Trophoblast cell (in vitro differentiated cells and primary cell): Measurements from ENCODE around the gene ZBTB20.

Source experiments
- DNase-seq, 2 donors: peaks; one replicate each; pipeline ENCODE4 v3.0.0-alpha.2; 2016
- H2AFZ ChIP-seq: 2 replicates; pipeline ENCODE4 v1.6.1; 2013; ENCODE audit warnings: low read length, moderate library complexity, mild to moderate bottlenecking; ENCODE audit not compliant: insufficient read depth, poor library complexity
- H2AK5ac ChIP-seq: 2 replicates; pipeline ENCODE4 v1.6.1; 2013; ENCODE audit warnings: mild to moderate bottlenecking, low read length
- H2BK120ac ChIP-seq: 2 replicates; pipeline ENCODE4 v1.6.1; 2013; ENCODE audit warnings: low read length, mild to moderate bottlenecking, moderate library complexity; ENCODE audit not compliant: insufficient read depth, poor library complexity
- H2BK12ac ChIP-seq: 2 replicates; pipeline ENCODE4 v1.6.1; 2013; ENCODE audit warnings: mild to moderate bottlenecking, low read length, moderate library complexity
- H2BK5ac ChIP-seq: 2 replicates; pipeline ENCODE4 v1.6.1; 2013; ENCODE audit warnings: low read length, low read depth, moderate library complexity, mild to moderate bottlenecking; ENCODE audit not compliant: poor library complexity
- H3K14ac ChIP-seq: 2 replicates; pipeline ENCODE4 v1.6.1; 2013; ENCODE audit warnings: mild to moderate bottlenecking, low read length
- H3K18ac ChIP-seq: 2 replicates; pipeline ENCODE4 v1.6.1; 2013; ENCODE audit warnings: mild to moderate bottlenecking, low read length
- H3K23ac ChIP-seq: 2 replicates; pipeline ENCODE4 v1.6.1; 2013; ENCODE audit warnings: low read length
- H3K27ac ChIP-seq: 2 replicates; pipeline ENCODE4 v1.5.1; 2013; ENCODE audit warnings: low read depth, mild to moderate bottlenecking, inconsistent platforms, low read length, moderate library complexity
- H3K27me3 ChIP-seq: 2 replicates; pipeline ENCODE4 v1.6.1; 2013; ENCODE audit warnings: inconsistent platforms, mild to moderate bottlenecking, low read length, moderate library complexity; ENCODE audit not compliant: insufficient read depth
- H3K36me3 ChIP-seq, 2 experiments: 1 replicate in 1 of 2; 2 replicates in 1 of 2; pipeline ENCODE4 v1.6.1; 2013; ENCODE audit warnings: low read length in 2 of 2, mild to moderate bottlenecking in 2 of 2, moderate library complexity in 1 of 2; ENCODE audit not compliant: insufficient read depth in 2 of 2, control insufficient read depth in 1 of 2
- H3K4ac ChIP-seq: 2 replicates; pipeline ENCODE4 v1.6.1; 2013; ENCODE audit warnings: low read depth, mild to moderate bottlenecking, low read length, moderate library complexity
- H3K4me1 ChIP-seq, 2 experiments: 1 replicate in 1 of 2; 2 replicates in 1 of 2; pipeline ENCODE4 v1.6.1; 2013; ENCODE audit warnings: low read length in 2 of 2, mild to moderate bottlenecking in 2 of 2, moderate library complexity in 1 of 2; ENCODE audit not compliant: insufficient read depth in 2 of 2, control insufficient read depth in 1 of 2
- H3K4me2 ChIP-seq: 2 replicates; pipeline ENCODE4 v1.6.1; 2013; ENCODE audit warnings: inconsistent platforms, mild to moderate bottlenecking, low read length, moderate library complexity
- H3K4me3 ChIP-seq: 2 replicates; pipeline ENCODE4 v1.5.1; 2013; ENCODE audit warnings: mild to moderate bottlenecking, low read depth, low read length, inconsistent platforms
- H3K79me1 ChIP-seq: one replicate; pipeline ENCODE4 v1.6.1; 2013; ENCODE audit warnings: low read length
- H3K79me2 ChIP-seq: 2 replicates; pipeline ENCODE4 v1.6.1; 2013; ENCODE audit warnings: low read length, mild to moderate bottlenecking; ENCODE audit not compliant: control insufficient read depth, insufficient read depth, poor library complexity
- H3K9ac ChIP-seq: 2 replicates; pipeline ENCODE4 v1.6.1; 2013; ENCODE audit warnings: mild to moderate bottlenecking, low read length
- H3K9me3 ChIP-seq: 2 replicates; pipeline ENCODE4 v1.6.1; 2013; ENCODE audit warnings: low read depth, mild to moderate bottlenecking, control low read depth, inconsistent platforms, low read length; ENCODE audit not compliant: insufficient read depth
- H4K12ac ChIP-seq: 2 replicates; pipeline ENCODE4 v1.6.1; 2013; ENCODE audit warnings: low read depth, mild to moderate bottlenecking, low read length, moderate library complexity
- H4K8ac ChIP-seq: 2 replicates; pipeline ENCODE4 v1.6.1; 2013; ENCODE audit warnings: low read depth, mild to moderate bottlenecking, low read length, moderate library complexity
- H4K91ac ChIP-seq: one replicate; pipeline ENCODE4 v1.6.1; 2013; ENCODE audit warnings: low read depth, mild to moderate bottlenecking, low read length, moderate library complexity
- WGBS: extraction: QIAGEN DNeasy Blood & Tissue Kit; methylation state at CpG from one replicate; pipeline ENCODE4 v1.1.7; 2013; ENCODE audit warnings: missing lambda C conversion rate; ENCODE audit not compliant: insufficient read length, insufficient coverage; ENCODE audit errors: extremely low coverage; 5-methylcytosine and 5-hydroxymethylcytosine counted together

ZBTB20 gene

GRCh38 chr3:114436182-114436581 lies 710.9 kb downstream of the ZBTB20 start:
- Histone ChIP-seq H3K14ac (no peak overlapping the region), H4K8ac (no peak overlapping the region), H2BK12ac (no peak overlapping the region), H4K12ac (no peak overlapping the region), H2BK120ac (no peak overlapping the region), H3K4ac (no peak overlapping the region), H3K4me1 (no peaks in the 10 kb centered on the region), H3K23ac (no peak overlapping the region), H4K91ac (no peak overlapping the region), H3K18ac (no peak overlapping the region), H3K27ac (no peak overlapping the region), H3K79me2 (no peaks in the 10 kb centered on the region), H3K9ac (no peak overlapping the region), H3K79me1 (no peaks in the 10 kb centered on the region), H3K4me3 (no peak overlapping the region), H3K4me2 (no peak overlapping the region), H3K9me3 (no peaks in the 10 kb centered on the region), H3K36me3 (no peaks in the 10 kb centered on the region), H3K27me3 (no peaks in the 10 kb centered on the region), H2AFZ (no peak overlapping the region), H2BK5ac (no peak overlapping the region), H2AK5ac (no peak overlapping the region)
- DNase-seq: no peak
- no CpG with 5 or more reads among the region's 2 CpGs for WGBS

- Histone ChIP-seq H3K4me1 (no peaks in the 10 kb centered on the region), H4K12ac (no peak overlapping the region), H2AK5ac (no peak overlapping the region), H3K36me3 (no peaks in the 10 kb centered on the region), H3K9ac (no peak overlapping the region), H3K4ac (no peak overlapping the region), H3K27me3 (no peaks in the 10 kb centered on the region), H3K18ac (no peak overlapping the region), H3K9me3 (no peaks in the 10 kb centered on the region), H3K79me1 (no peaks in the 10 kb centered on the region), H3K4me3 (no peak overlapping the region), H4K8ac (no peak overlapping the region), H2BK120ac (no peak overlapping the region), H3K14ac (no peak overlapping the region), H2BK5ac (no peak overlapping the region), H2BK12ac (no peak overlapping the region), H2AFZ (no peak overlapping the region), H3K23ac (no peak overlapping the region), H3K79me2 (no peaks in the 10 kb centered on the region), H4K91ac (no peak overlapping the region), H3K4me2 (no peak overlapping the region), H3K27ac (no peak overlapping the region)
- WGBS: no CpG with 5 or more reads among the region's 5 CpGs
- no peak for DNase-seq
Observed at GRCh38 chr3:114435386-114436115, 711.5 kb downstream of the ZBTB20 start.

- no peak overlapping the region for H3K23ac ChIP-seq
- H3K27me3 ChIP-seq: no peaks in the 10 kb centered on the region
- H3K14ac ChIP-seq: no peak overlapping the region
- H3K4me2 ChIP-seq: no peak overlapping the region
- no peak overlapping the region for H4K12ac ChIP-seq
- no peak overlapping the region for H3K27ac ChIP-seq
- H2BK5ac ChIP-seq: no peak overlapping the region
- no peak overlapping the region for H4K91ac ChIP-seq
- no peaks in the 10 kb centered on the region for H3K9me3 ChIP-seq
- H3K4me3 ChIP-seq: no peak overlapping the region
- H3K36me3 ChIP-seq: no peaks in the 10 kb centered on the region
- H3K79me2 ChIP-seq: no peaks in the 10 kb centered on the region
- H2BK12ac ChIP-seq: no peak overlapping the region
- DNase-seq: no peak
- no peak overlapping the region for H3K18ac ChIP-seq
- H3K4me1 ChIP-seq: no peaks in the 10 kb centered on the region
- H2BK120ac ChIP-seq: no peak overlapping the region
- H2AFZ ChIP-seq: no peak overlapping the region
- H3K9ac ChIP-seq: no peak overlapping the region
- WGBS: no CpG with 5 or more reads among the region's 2 CpGs
- H4K8ac ChIP-seq: no peak overlapping the region
- H2AK5ac ChIP-seq: no peak overlapping the region
- no peaks in the 10 kb centered on the region for H3K79me1 ChIP-seq
- H3K4ac ChIP-seq: no peak overlapping the region
Observed at GRCh38 chr3:114432310-114432709, 714.8 kb downstream of the ZBTB20 start.

GRCh38 chr3:114428044-114428595 lies 719.0 kb downstream of the ZBTB20 start:
- Histone ChIP-seq H3K18ac (no peak overlapping the region), H3K27ac (no peak overlapping the region), H3K79me1 (no peaks in the 10 kb centered on the region), H4K8ac (no peak overlapping the region), H4K12ac (no peak overlapping the region), H3K4me2 (no peak overlapping the region), H3K27me3 (no peaks in the 10 kb centered on the region), H3K23ac (no peak overlapping the region), H3K9ac (no peak overlapping the region), H2BK5ac (no peak overlapping the region), H2BK120ac (no peak overlapping the region), H4K91ac (no peak overlapping the region), H3K36me3 (no peaks in the 10 kb centered on the region), H3K9me3 (no peaks in the 10 kb centered on the region), H3K4ac (no peak overlapping the region), H2AFZ (no peak overlapping the region), H3K14ac (no peak overlapping the region), H3K4me1 (no peaks in the 10 kb centered on the region), H2BK12ac (no peak overlapping the region), H3K79me2 (no peaks in the 10 kb centered on the region), H3K4me3 (no peak overlapping the region), H2AK5ac (no peak overlapping the region)
- DNase-seq: no peak
- whole genome bisulfite sequencing: no CpG with 5 or more reads among the region's 5 CpGs
